ENCODE data around the gene ZNF189.
A peak's percentile ranks its signal among the peaks of the same experiment; 100 is the strongest.
"Not testable (repeated sequence)": the region's sequence is repeated elsewhere in the genome, so short reads cannot be mapped to it uniquely, and the experiment has no call there.

The ZNF189 gene

DNA sequence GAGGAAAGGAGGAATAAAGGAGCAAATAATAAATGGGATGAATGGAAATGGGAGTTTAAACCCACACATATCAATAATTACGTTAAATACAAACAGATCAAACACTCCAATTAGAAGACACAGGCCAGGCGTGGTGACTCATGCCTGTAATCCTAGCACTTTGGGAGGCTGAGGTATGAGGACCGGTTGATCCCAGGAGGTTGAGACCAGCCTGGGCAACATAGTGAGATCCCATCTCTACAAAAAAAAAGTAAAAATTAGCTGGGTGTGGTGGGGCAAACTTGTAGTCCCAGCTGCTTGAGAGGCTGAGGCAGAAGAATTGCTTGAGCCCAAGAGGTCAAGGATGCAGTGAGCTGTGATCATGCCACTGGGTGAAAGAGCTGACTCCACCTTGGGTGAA lies 17.5 kb upstream of the ZNF189 start:
- DNase-seq: no peak

DNA sequence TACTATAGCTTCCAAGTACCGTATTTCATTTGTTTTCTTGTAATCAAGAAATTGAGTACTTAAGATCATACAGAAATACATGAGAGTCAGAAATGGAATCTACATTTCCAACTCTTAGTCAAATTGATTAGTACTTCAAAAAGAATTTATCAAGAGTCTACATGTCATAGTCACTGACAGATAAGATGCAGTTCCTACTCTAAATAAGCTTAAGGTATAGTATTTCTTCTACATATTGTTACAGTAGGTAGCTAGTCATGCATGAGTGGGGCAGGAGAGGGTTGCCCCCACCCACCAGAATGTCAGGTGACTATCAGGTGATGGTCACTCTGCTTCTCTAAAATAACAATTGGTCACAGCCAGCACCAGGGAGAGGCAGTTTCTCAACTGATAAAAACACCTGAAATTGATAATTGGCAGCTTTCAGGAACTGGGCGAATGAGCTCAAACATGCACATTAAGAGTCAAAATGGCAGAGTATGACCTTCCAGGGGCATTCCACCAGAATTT lies 16.8 kb upstream of the ZNF189 start:
- DNase-seq: no peak

DNA sequence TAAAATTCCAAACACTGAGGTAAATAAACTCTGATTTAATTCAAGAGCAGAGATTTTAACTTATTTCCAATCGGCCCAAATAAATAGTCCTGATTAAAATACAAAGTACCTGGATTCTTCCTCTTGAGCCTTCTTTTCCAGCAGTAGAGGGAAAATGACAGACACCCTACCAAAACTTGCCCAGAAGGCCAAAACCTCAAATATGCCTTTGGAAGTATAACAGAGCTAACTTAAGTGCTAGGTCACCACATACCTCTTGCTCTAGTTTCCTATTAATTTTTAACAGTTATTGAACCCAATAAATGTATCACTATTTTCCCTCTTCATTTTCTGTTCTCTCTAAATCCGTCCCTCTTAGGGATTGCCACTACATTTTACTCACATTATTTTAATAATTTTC lies 15.3 kb upstream of the ZNF189 start:
- DNase-seq: no peak

DNA sequence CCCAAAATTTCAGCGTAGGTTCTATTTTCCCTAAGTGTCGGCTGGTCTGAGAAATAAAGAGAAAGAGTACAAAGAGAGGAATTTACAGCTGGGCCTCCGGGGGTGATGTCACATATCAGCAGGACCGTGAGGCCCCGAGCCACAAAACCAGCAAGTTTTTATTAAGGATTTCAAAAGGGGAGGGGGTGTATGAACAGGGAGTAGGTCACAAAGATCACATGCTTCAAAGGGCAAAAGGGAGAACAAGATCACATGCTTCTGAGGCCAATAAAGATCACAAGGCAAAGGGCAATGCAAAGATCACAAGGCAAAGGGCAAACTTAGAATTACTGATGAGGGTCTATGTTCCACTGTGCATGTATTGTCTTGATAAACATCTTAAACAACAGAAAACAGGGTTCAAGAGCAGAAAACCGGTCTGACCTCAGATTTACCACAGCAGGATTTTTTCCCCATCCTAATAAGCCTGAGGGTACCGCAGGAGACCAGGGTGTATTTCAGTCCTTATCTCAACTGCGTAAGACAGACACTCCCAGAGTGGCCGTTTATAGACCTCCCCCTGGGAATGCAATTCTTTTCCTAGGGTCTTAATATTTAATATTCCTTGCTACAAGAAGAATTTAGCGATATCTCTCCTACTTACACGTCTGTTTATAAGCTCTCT lies 13.6 kb upstream of the ZNF189 start, which contains the start of gene BAAT:
Gene BAAT (minus strand): TSS at position 134 of the 664 bp plus-strand sequence. CDS start 13,602 bp downstream, outside the sequence.
- DNase-seq: not testable (repeated sequence)

DNA sequence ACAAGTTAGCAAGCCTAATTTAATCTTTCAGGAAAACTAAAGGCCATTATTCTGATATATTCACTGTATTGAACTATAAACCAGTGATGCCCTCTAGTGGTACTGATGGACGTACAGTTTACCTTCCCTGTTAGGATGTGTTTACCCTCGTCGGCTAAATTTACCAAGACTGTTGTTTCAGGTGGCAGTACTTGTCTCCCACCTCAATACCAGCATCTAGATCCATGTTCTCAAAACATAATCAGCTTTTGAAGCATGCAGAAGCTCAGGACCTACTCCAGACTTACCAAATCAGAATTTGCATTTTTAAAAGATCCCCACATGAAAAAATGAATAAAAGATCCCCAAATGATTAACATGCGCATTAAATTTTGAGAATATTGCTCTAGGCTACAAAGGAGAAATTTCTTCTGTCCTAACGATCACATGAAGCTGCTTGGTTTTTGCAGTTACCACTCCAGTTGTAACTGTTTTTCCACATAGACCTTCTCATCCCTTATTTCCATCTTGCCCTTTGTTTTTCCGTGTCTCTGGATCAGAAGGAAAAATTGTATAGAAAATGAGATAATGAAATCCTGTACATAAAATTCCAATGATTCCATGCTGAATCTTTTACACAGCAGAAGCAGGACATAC lies 10.7 kb upstream of the ZNF189 start:
- peak; percentile 13 to 14 for DNase-seq

DNA sequence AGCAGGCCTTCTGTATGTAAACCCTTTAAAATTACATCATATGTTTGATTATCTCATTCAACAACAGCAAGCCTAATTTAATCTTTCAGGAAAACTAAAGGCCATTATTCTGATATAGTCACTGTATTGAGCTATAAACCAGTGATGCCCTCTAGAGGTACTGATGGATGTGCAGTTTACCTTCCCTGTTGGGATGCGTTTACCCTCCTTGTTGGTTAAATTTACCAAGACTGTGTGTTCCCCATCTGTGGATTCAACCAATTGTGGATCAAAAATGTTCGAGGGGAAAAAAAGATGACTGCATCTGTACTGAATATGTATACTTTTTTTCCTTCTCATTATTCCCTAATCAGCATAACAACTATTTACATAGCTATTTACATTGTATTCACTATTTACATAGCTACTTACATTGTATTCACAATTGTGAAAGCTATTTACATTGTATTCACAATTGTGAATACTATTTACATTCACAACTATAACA lies 10.1 kb upstream of the ZNF189 start:
- no peak for DNase-seq

DNA sequence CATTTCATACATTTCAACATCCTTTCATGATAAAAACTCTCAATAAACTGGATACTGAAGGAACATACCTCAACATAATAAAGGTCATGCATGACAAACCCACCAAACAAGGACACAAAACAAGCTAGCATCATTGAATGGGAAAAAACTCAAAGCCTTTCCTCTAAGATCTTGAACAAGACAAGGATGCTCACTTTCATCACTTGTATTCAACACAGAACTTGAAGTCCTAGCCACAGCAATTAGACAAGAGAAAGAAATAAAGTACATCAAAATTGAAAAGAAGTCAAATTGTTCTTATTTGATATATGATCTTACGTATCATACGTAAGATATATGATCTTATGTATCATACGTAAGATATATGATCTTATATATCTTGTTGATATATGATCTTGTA lies 5.5 kb upstream of the ZNF189 start:
- no peak for DNase-seq

DNA sequence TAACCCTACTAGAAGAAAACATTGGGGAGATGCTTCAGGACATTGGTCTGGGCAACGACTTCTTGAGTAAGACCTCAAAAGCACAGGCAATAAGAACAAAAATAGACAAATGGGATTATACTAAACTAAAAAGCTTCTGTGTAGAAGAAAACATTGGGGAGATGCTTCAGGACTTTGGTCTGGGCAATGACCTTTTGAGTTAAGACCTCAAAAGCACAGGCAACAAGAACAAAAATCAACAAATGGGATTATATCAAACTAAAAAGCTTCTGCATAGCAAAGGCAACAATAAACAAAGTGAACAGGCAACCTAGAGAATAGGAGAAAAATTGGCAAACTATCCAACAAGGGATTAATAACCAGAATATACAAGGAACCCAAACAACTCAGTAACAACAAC lies 4.0 kb upstream of the ZNF189 start:
- no peak for DNase-seq

DNA sequence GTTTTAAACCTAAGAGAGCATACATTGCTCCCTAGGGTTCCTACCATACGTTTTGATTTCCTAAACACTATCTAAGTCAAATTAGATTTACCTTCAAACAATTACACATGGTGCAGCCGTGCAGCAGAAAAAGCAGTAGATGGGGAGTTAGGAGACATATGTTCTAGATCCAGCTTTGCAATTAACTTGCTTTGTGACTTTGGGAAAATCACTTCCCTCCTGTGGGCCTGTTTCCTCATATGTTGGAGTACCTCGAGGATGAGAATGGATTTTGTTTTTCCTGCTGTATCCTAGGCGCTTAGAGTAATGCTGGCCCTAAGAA lies 944 bp upstream of the ZNF189 start:
- DNase-seq: peak; percentile 4 to 22

DNA sequence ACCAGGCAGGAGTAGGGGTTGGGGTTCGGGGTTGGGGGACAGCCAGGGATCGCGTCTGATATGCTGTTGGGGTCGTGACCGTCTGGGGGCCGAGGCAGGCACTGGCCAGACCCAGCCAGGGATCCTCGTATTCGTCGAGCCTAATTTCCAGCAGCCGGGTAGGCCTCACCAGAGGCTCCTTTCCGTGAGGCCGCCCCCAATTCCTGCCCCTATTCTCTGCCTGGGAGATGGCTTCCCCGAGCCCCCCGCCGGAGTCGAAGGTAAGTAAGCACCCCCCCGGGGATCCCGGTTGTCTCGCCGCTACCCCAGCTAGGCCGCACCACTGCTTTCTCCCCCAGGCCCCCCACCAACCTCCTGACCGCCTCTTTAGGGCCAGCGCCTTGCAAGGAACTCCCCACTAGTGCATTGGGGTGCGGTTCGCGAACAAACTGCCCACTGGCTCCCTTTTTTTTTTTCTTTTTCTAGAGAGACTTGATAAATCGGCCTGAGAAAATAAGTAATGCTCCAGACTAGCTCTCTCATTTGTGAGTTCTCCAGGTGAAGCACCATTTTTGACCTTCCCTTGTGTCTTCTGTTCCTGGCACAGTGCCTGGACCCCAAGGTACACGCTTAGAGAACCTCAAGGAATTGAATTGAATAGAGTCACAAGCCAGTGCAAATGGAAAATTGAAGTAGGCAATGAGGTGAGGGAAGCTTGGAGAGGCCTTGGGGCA lies 435 bp downstream of the ZNF189 start:
- DNase-seq: peak; percentile 1 to 2

DNA sequence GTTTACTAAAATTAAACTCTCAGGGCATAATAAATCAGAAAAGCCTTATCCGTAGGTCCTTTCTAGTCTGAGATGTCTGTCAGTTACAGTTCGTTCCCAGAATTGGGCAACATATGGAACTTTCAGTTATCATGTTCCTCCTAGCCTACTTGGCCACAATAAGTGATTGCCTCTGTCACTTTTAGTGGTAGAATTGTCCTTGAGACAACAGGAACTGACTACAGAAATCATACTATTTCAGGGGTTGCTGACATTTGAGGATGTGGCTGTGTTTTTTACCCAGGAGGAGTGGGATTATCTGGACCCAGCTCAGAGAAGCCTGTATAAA lies 956 bp downstream of the ZNF189 start:
- peak; percentile 48 to 54 for DNase-seq

DNA sequence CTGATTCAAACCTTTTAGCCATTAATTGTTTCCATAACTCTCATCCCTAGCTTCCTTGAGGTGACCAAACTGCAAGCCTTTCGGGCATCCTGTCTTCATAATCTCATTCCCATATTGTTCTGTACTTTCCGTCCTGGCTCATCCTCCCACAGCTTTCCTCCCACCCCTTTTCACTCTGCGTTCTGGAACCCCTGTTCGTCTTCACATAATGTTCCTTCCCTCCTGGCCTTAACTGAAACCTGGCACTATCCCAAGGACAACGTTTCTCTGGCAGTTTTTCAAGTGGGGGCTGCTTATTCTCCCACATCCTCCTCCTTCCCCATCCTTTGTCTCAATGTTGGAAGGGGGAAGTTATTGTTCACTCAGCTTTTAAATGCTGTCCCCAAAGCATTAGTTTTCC lies 1.5 kb downstream of the ZNF189 start:
- peak in 1 of 2 donors; percentile 17 for DNase-seq

DNA sequence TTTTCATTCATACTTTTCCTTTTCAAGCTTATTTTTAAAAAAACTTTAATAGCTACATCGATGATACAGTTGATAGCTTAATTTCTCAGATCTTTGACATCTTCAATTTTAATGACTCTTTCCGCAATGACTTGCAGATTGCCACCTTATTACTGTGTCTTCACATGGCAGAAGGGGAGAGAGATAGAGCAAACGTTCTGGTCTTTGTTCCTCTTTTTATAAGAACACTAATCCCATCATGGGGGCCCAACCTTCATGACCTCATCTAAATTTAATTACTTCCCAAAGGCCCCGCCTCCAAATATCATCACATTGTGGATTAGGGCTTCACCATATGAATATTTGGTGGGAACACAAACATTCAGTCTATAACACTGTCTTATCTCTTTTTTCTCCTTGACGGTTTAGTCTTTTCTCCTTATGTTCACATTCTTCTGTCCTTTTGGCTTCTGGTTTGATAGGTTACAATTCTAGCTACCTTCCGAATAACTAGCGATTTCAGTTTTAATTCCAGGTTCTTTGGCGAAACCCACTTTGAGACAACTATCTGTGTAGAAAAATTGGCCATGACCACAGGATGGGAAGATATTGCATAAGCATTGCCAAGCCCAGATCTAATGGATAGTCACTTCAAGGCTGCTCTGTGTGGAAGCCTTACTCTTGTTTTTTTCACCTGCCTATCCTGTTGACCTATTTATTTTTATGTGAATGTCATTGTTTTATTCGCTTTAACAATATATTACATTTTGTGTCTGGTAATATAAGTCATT lies 5.0 kb downstream of the ZNF189 start:
- DNase-seq: no peak

DNA sequence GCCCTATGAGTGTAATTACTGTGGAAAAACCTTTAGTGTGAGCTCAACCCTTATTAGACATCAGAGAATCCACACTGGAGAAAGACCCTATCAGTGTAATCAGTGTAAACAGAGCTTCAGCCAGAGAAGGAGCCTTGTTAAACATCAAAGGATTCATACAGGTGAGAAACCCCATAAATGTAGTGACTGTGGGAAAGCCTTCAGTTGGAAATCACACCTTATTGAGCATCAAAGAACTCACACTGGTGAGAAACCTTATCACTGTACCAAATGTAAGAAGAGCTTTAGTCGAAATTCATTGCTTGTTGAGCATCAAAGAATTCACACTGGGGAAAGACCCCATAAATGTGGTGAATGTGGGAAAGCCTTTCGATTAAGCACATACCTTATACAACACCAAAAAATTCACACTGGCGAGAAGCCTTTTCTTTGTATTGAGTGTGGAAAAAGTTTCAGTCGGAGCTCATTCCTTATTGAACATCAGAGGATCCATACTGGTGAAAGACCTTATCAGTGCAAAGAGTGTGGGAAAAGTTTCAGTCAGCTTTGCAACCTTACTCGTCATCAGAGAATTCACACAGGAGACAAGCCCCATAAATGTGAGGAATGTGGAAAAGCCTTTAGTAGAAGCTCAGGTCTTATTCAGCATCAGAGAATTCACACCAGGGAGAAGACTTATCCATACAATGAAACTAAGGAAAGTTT lies 9.9 kb downstream of the ZNF189 start:
- DNase-seq: no peak

DNA sequence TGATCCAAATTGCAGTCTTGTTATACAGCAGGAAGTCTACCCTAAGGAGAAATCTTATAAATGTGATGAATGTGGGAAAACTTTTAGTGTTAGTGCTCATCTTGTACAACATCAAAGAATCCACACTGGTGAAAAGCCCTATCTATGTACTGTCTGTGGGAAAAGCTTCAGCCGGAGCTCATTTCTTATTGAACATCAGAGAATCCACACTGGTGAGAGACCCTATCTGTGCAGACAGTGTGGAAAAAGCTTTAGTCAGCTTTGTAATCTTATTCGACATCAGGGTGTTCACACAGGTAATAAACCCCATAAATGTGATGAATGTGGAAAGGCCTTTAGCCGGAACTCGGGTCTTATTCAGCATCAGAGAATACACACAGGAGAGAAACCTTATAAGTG lies 10.4 kb downstream of the ZNF189 start:
- no peak for DNase-seq

DNA sequence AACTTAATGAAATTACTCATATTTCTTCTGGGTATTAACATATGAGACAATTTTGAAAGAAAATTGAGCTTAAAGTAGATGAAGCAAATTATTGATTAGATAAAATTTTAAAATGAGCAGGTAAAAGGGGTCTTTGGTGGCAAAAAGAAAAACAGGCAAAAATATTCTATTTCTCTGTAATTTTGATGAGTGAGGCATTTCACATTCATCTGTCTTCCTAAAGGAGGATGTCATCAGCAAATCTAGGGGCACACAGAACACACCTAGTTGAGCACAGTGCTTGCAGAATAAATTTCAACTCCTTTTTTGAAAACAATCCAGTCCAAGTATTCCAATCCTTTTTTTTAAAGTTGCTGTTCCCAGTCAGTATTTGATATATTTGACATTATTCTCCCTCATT lies 16.2 kb downstream of the ZNF189 start:
- no peak for DNase-seq

DNA sequence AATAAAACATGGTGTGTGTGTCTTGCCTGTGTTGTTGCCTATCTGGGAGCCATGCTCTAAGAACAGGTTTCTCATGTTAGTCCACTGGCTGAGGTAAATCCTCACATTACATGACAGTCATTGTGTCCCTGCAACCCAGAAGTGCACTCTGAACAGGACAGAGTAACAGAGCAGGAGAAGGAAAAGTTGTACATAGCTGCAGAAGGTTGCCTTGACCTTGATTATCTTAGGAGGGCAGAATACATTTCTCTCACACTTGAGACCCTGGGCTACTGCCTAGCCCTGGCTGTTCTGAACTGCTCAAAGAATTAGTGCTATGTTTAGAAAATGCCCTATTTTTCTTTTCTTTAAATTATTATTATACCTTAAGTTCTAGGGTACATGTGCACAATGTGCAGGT lies 16.9 kb downstream of the ZNF189 start:
- no peak for DNase-seq

DNA sequence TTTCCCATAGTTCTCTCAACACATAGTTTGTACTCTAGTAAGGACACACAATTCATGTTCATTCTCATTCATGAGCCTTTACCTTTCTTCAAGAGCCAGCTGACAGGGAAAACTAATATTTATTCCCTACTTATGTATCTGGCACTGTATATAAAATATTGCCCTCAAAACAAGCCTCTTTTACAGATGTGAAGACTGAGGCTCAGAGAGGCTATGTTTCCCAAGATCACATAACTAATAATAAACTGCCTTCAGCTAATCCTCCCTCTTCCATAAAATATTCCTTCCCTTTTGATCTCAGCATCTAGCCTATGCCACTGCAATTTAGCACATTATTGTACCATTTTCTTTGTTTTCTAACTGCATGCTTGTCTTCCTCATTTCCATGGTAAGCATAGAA lies 18.7 kb downstream of the ZNF189 start:
- no peak for DNase-seq

DNA sequence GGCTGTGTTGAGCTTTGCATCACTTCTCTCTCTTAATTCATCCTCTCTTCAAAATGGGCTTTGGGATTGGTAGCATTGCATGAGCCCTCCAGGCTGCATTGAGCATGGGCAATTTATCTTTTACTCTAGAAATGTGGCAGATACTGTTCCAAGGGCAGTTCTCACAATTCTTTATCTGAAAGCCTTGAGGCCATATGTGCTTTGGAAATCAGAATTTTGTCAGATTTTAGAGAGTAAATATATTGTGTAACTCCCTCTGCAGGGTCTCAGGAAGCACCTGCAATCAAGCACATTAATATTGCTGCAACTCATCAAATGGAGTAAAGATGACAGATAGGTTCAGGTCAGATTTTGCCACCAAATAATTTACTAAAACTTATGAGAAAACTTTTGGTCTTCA lies 19.3 kb downstream of the ZNF189 start:
- no peak for DNase-seq

DNA sequence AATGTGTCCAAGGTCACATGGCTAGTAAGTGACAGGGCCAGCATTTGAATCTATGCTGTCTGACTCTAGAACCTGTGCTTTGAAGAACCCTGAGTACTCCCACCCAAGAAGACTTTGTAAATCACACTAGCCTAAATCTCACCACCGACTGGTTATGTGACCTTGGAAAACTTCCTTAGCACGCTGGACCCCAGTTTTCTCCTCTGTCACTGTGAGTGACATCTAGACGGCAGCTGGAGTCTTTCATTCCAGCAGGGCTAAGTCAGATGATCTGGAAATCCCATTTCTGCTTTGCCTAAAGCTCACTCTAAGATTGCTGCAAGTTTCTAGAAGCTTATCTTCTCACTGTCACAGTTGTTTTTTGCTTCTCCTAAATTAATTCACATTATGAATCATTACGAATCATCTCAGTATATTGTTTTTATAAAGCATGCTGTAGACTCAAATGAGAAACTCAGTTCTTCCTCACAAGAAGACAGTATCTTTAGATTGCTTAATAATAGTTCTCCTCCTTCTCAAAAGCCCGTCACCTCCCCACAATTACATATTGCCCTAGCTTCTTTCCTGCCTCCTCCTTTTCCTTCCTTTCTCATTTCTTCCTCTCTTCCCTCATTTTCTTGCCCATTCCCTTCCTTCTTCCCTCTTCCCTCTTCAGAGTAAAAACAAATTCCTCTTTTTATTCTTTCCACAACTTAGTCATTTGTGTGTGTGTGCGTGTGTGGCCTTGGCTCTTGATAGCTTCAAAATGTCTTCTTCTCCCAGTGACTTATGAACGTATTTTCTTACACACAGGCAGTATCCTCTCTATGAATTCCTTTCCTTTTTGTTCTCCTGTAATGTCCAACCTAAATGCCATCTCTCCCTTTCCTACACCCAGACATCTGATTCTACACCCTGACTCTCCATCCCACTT lies 20.1 kb downstream of the ZNF189 start:
- DNase-seq: no peak

DNA sequence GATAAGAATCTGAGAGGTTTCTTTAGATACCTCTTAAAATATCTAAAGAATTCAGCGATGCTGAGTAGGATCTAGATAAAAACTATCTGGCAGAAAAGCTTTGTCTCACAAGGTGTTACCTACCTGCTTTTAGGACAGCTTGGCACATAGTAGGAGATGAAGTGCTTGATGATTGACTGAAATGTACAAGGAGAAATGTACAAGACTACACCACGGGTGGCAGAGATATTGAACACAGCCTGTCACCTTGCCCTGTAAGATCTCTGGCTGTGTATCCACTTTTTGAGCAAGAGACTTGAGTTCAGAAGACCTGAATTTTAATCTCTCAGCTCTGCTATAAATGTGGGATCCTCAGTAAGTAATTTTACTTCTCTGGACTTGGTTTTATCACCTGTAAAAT lies 21.2 kb downstream of the ZNF189 start:
- no peak for DNase-seq
